Measurements from ENCODE around the gene SMIM35. TPM values are rescaled to one million over a fixed set of nuclear protein-coding genes. Genes with fewer than 3 reads are reported as not detected.
"Not testable (repeated sequence)": the region's sequence is repeated elsewhere in the genome, so short reads cannot be mapped to it uniquely, and the experiment has no call there.

The SMIM35 gene
- total and polyA plus RNA-seq, 9 donors = 0.08 TPM; not detected in 8

- intact Hi-C loops (cut with DNase I) = no loop called here
- no peak for TF ChIP-seq CTCF (IDR thresholded peaks at IDR 0.05)
- no peak for TF ChIP-seq POLR2A (IDR thresholded peaks at IDR 0.05)
- no peak for TF ChIP-seq EP300 (IDR thresholded peaks at IDR 0.05)
- Histone ChIP-seq H3K4me3 (no peak overlapping the region), H3K4me1 (ENCODE audit: insufficient read depth) (no peaks in the 10 kb centered on the region), H3K27me3 (no peaks in the 10 kb centered on the region), H3K27ac (no peak overlapping the region), H3K9me3 (no peaks in the 10 kb centered on the region), H3K36me3 (no peaks in the 10 kb centered on the region)
- DNase-seq = no peak
- 37 to 49% (median 44%) methylated on average over 7 of the region's 7 CpGs for WGBS, 3 donors
Measured at GRCh38 chr11:118012083-118012669, 74.6 kb downstream of the SMIM35 start.

GRCh38 chr11:118010738-118011461, 75.9 kb downstream of the SMIM35 start:
- TF ChIP-seq POLR2A (IDR thresholded peaks at IDR 0.05) (no peak), EP300 (IDR thresholded peaks at IDR 0.05) (no peak), CTCF (IDR thresholded peaks at IDR 0.05) (no peak)
- no peaks in the 10 kb centered on the region for H3K4me1 ChIP-seq (ENCODE audit: insufficient read depth)
- no peak overlapping the region for H3K4me3 ChIP-seq
- no peaks in the 10 kb centered on the region for H3K36me3 ChIP-seq
- intact Hi-C loops (cut with DNase I) = no loop called here
- no peak overlapping the region for H3K27ac ChIP-seq
- H3K27me3 ChIP-seq = no peaks in the 10 kb centered on the region
- no peaks in the 10 kb centered on the region for H3K9me3 ChIP-seq
- no peak for DNase-seq
- 86 to 88% (median 88%) methylated on average over 21 of the region's 21 CpGs for WGBS, 3 donors

- H3K4me3 ChIP-seq = no peak overlapping the region
- H3K9me3 ChIP-seq = no peaks in the 10 kb centered on the region
- no peak for DNase-seq
- TF ChIP-seq EP300 (IDR thresholded peaks at IDR 0.05) = no peak
- TF ChIP-seq CTCF (IDR thresholded peaks at IDR 0.05) = no peak
- TF ChIP-seq POLR2A (IDR thresholded peaks at IDR 0.05) = no peak
- intact Hi-C loops (cut with DNase I) = no loop called here
- H3K27me3 ChIP-seq = no peaks in the 10 kb centered on the region
- H3K4me1 ChIP-seq (ENCODE audit: insufficient read depth) = no peaks in the 10 kb centered on the region
- no peaks in the 10 kb centered on the region for H3K36me3 ChIP-seq
- no peak overlapping the region for H3K27ac ChIP-seq
- 77 to 83% (median 82%) methylated on average over 9 of the region's 9 CpGs for WGBS, 3 donors
Measured at GRCh38 chr11:118009864-118010737, 76.7 kb downstream of the SMIM35 start.

- Histone ChIP-seq H3K36me3 (no peaks in the 10 kb centered on the region), H3K9me3 (no peaks in the 10 kb centered on the region), H3K4me1 (ENCODE audit: insufficient read depth) (no peaks in the 10 kb centered on the region), H3K27me3 (no peaks in the 10 kb centered on the region), H3K27ac (no peak overlapping the region), H3K4me3 (no peak overlapping the region)
- intact Hi-C loops (cut with DNase I) = no loop called here
- 80 to 83% (median 82%) methylated on average over 4 of the region's 4 CpGs for WGBS, 3 donors
- no peak for DNase-seq
- TF ChIP-seq CTCF (IDR thresholded peaks at IDR 0.05) = no peak
Measured at GRCh38 chr11:118008271-118008911, 78.4 kb downstream of the SMIM35 start.

- 61 to 77% (median 77%) methylated on average over 11 of the region's 11 CpGs for WGBS, 3 donors
Measured at GRCh38 chr11:118007563-118008270, 79.0 kb downstream of the SMIM35 start.

More at GRCh38 chr11:118007563-118008270, 79.0 kb downstream of the SMIM35 start:
- H3K27me3 ChIP-seq; DNase-seq; H3K9me3 ChIP-seq; intact Hi-C loops (cut with DNase I); H3K27ac ChIP-seq; H3K4me1 ChIP-seq (ENCODE audit: insufficient read depth); H3K36me3 ChIP-seq; H3K4me3 ChIP-seq: not testable (repeated sequence)
